Thymus (tissue), 14 donors: ENCODE results near the gene TMEM178B. TPM values are rescaled to one million over a fixed set of nuclear protein-coding genes. Genes with fewer than 3 reads are reported as not detected.
"Not testable (repeated sequence)": the region's sequence is repeated elsewhere in the genome, so short reads cannot be mapped to it uniquely, and the experiment has no call there.

Experiments used
- DNase-seq, 9 donors: peaks; one replicate each; pipeline ENCODE4 v3.0.0-alpha.2; 2013; ENCODE audit warnings: low spot score in 9 of 9, low read depth in 6 of 9, missing footprints in 1 of 9
- H3K27ac ChIP-seq, 2 donors: one replicate each; pipeline ENCODE4 v1.5.1; 2013; ENCODE audit warnings: control low read depth in 1 of 2, low read depth in 1 of 2, low read length in 1 of 2, mild to moderate bottlenecking in 1 of 2, moderate library complexity in 1 of 2
- H3K27me3 ChIP-seq, 2 donors: one replicate each; pipeline ENCODE4 v1.5.1; 2013; ENCODE audit warnings: low read length in 1 of 2; ENCODE audit not compliant: control insufficient read depth in 2 of 2, insufficient read depth in 1 of 2
- H3K36me3 ChIP-seq, 2 donors: one replicate each; pipeline ENCODE4 v1.5.1; 2013; ENCODE audit warnings: low read length in 1 of 2, mild to moderate bottlenecking in 1 of 2, moderate library complexity in 1 of 2; ENCODE audit not compliant: control insufficient read depth in 2 of 2, insufficient read depth in 2 of 2
- H3K4me1 ChIP-seq, 2 donors: one replicate each; pipeline ENCODE4 v1.5.1; 2013; ENCODE audit warnings: low read length in 2 of 2; ENCODE audit not compliant: control insufficient read depth in 2 of 2, insufficient read depth in 2 of 2
- H3K4me3 ChIP-seq, 2 donors: one replicate each; pipeline ENCODE4 v1.5.1; 2013; ENCODE audit warnings: low read length in 2 of 2, control low read depth in 1 of 2, mild to moderate bottlenecking in 1 of 2
- H3K9me3 ChIP-seq, 2 donors: one replicate each; pipeline ENCODE4 v1.5.1; 2013; ENCODE audit warnings: low read length in 1 of 2, mild to moderate bottlenecking in 1 of 2; ENCODE audit not compliant: control insufficient read depth in 2 of 2, insufficient read depth in 1 of 2
- WGBS: extraction: QIAGEN DNeasy Blood & Tissue Kit; methylation state at CpG from one replicate; pipeline ENCODE4 v1.1.7; 2013; 5-methylcytosine and 5-hydroxymethylcytosine counted together
- long read RNA-seq, 10 donors: transcript quantifications; one replicate each; lab custom pipeline, GENCODE V29; 2026
- polyA plus RNA-seq: library from polyadenylated mRNA; stranded (reverse); fragments of 200-250 nt; gene quantifications from one replicate; pipeline ENCODE4 v1.2.3, GENCODE V29; 2013
- total RNA-seq: library from RNA; stranded (reverse); fragments of 120-200 nt; gene quantifications from one replicate; pipeline ENCODE4 v1.2.4, GENCODE V29; 2013
- donor health status: healthy.

The TMEM178B gene
- total RNA-seq, result 2.0 TPM
- 0.68 TPM for polyA plus RNA-seq
- long read RNA-seq, donor 1, result 0 reads
- long read RNA-seq, donor 2, result 0 reads
- long read RNA-seq, donor 3, result 0 reads
- long read RNA-seq, donor 4, result 0 reads
- long read RNA-seq, donor 5, partial matches to known transcripts, result 0 of 1 reads
- long read RNA-seq, donor 5, other reads (novel, unspliced or antisense), result 0 of 1 reads
- long read RNA-seq, donor 6, result 0 reads
- long read RNA-seq, donor 7, result 0 reads
- long read RNA-seq, donor 8, result 0 reads
- long read RNA-seq, donor 9, result 0 reads
- long read RNA-seq, donor 10, result 0 reads

GRCh38 chr7:141073641-141074161 is at the start of gene TMEM178B:
TSS of gene TMEM178B (plus strand) at chr7:141074064.
- peak in 1 of 9 donors; percentile 2 for DNase-seq
- peaks cover 0 to 16% of the 10 kb centered on the region in 2 donors for H3K4me1 ChIP-seq
- H3K4me3 ChIP-seq, result peak within 1 kb of the TSS in 1 of 2 donors; percentile 39
- peaks cover 53 to 84% of the 10 kb centered on the region in 2 donors for H3K27me3 ChIP-seq
- H3K9me3 ChIP-seq, result no peaks in the 10 kb centered on the region
- H3K27ac ChIP-seq, result peak within 1 kb of the TSS in 1 of 2 donors; percentile 36
- WGBS, result 1% methylated on average over 47 of the region's 47 CpGs
- no peaks in the 10 kb centered on the region for H3K36me3 ChIP-seq

- H3K27ac ChIP-seq, result no peak overlapping the region
- no peak overlapping the region for H3K4me3 ChIP-seq
- 89% methylated on average over 1 of the region's 1 CpG for WGBS
- no peak for DNase-seq
- peaks cover 0 to 3% of the 10 kb centered on the region in 2 donors for H3K9me3 ChIP-seq
- H3K36me3 ChIP-seq, result no peaks in the 10 kb centered on the region
- no peaks in the 10 kb centered on the region for H3K4me1 ChIP-seq
- no peaks in the 10 kb centered on the region for H3K27me3 ChIP-seq
Observed at GRCh38 chr7:141024668-141025067, 49.2 kb upstream of the TMEM178B start.

- 73% methylated on average over 3 of the region's 3 CpGs for whole genome bisulfite sequencing
- H3K4me1 ChIP-seq, result no peaks in the 10 kb centered on the region
- no peaks in the 10 kb centered on the region for H3K36me3 ChIP-seq
- no peak overlapping the region for H3K27ac ChIP-seq
- no peak for DNase-seq
- H3K27me3 ChIP-seq, result no peaks in the 10 kb centered on the region
- peaks cover 0 to 3% of the 10 kb centered on the region in 2 donors for H3K9me3 ChIP-seq
- no peak overlapping the region for H3K4me3 ChIP-seq
Observed at GRCh38 chr7:141027043-141027442, 46.8 kb upstream of the TMEM178B start.

GRCh38 chr7:141028767-141029166 is 45.1 kb upstream of the TMEM178B start:
- 87% methylated on average over 3 of the region's 3 CpGs for WGBS
- no peaks in the 10 kb centered on the region for H3K4me1 ChIP-seq
- H3K4me3 ChIP-seq, result no peak overlapping the region
- peaks cover 0 to 3% of the 10 kb centered on the region in 2 donors for H3K9me3 ChIP-seq
- H3K36me3 ChIP-seq, result no peaks in the 10 kb centered on the region
- H3K27me3 ChIP-seq, result no peaks in the 10 kb centered on the region
- DNase-seq, result no peak
- no peak overlapping the region for H3K27ac ChIP-seq

- H3K4me3 ChIP-seq, H3K27me3 ChIP-seq, H3K4me1 ChIP-seq, DNase-seq, H3K36me3 ChIP-seq, H3K27ac ChIP-seq, H3K9me3 ChIP-seq: not testable (repeated sequence)
- 83% methylated on average over 30 of the region's 33 CpGs for WGBS
Observed at GRCh38 chr7:141032539-141033323, 41.1 kb upstream of the TMEM178B start.

- WGBS, result 92% methylated on average over 3 of the region's 3 CpGs
- H3K4me3 ChIP-seq, H3K4me1 ChIP-seq, DNase-seq, H3K27ac ChIP-seq, H3K36me3 ChIP-seq, H3K9me3 ChIP-seq, H3K27me3 ChIP-seq: not testable (repeated sequence)
Observed at GRCh38 chr7:141038100-141038499, 35.8 kb upstream of the TMEM178B start.

GRCh38 chr7:141039376-141039775 is 34.5 kb upstream of the TMEM178B start:
- H3K4me1 ChIP-seq, result no peaks in the 10 kb centered on the region

GRCh38 chr7:141042222-141043193 is 31.4 kb upstream of the TMEM178B start:
- no peaks in the 10 kb centered on the region for H3K4me1 ChIP-seq
- H3K4me3 ChIP-seq, result no peak overlapping the region
- H3K27me3 ChIP-seq, result no peaks in the 10 kb centered on the region
- no peaks in the 10 kb centered on the region for H3K36me3 ChIP-seq
- no peaks in the 10 kb centered on the region for H3K9me3 ChIP-seq
- no peak for DNase-seq
- H3K27ac ChIP-seq, result no peak overlapping the region
- WGBS, result 94% methylated on average over 14 of the region's 14 CpGs

More at GRCh38 chr7:141039376-141039775, 34.5 kb upstream of the TMEM178B start:
- Histone ChIP-seq H3K27me3 (no peaks in the 10 kb centered on the region), H3K27ac (no peak overlapping the region), H3K9me3 (no peaks in the 10 kb centered on the region), H3K36me3 (no peaks in the 10 kb centered on the region), H3K4me3 (no peak overlapping the region)
- WGBS, result 72% methylated on average over 3 of the region's 3 CpGs
- DNase-seq, result no peak
